H1 (cell line): ENCODE measurements around the gene ZFYVE21. TPM values are rescaled to one million over a fixed set of nuclear protein-coding genes. Genes with fewer than 3 reads are reported as not detected.

Experiments
- CTCF ChIA-PET: fragments of 300-600 bp; sonication (Branson Sonifier 250); formaldehyde crosslinking; loops from one replicate; lab custom pipeline; 2021; ENCODE audit not compliant: partially characterized antibody; lab: Charles Lee
- POLR2A ChIA-PET: fragments of 300-600 bp; sonication (Branson Sonifier 250); formaldehyde crosslinking; loops from one replicate; lab custom pipeline; 2021; ENCODE audit warnings: inconsistent platforms; ENCODE audit not compliant: partially characterized antibody; lab: Charles Lee
- DNase-seq, 2 experiments: peaks; one replicate each; pipeline versions ENCODE4 v3.0.0 to v3.0.0-alpha.2; 2010 to 2022; ENCODE audit warnings: low spot score in 2 of 2, low read depth in 1 of 2, mixed read lengths in 1 of 2
- FAIRE-seq: peaks from 2 replicates; lab custom pipeline; 2011; peaks lifted over from hg19 to GRCh38; lab: Jason Lieb, UNC
- H2AFZ ChIP-seq: 2 replicates; pipeline ENCODE4 v1.8.1; 2012; ENCODE audit warnings: low read length, inconsistent platforms
- H2AK5ac ChIP-seq: 2 replicates; pipeline ENCODE4 v1.6.1; 2013; ENCODE audit warnings: low read depth, low read length
- H2BK120ac ChIP-seq: replicated peaks from 2 replicates; pipeline ENCODE3; 2013; ENCODE audit warnings: low read depth, low read length, inconsistent platforms
- H2BK12ac ChIP-seq: 2 replicates; pipeline ENCODE4 v1.6.1; 2013; ENCODE audit warnings: low read depth, low read length
- H2BK15ac ChIP-seq: 2 replicates; pipeline ENCODE4 v1.6.1; 2013; ENCODE audit warnings: low read length
- H2BK20ac ChIP-seq: 2 replicates; pipeline ENCODE4 v1.6.1; 2013; ENCODE audit warnings: low read length
- H2BK5ac ChIP-seq: 2 replicates; pipeline ENCODE4 v1.6.1; 2013; ENCODE audit warnings: low read depth, low read length
- H3K14ac ChIP-seq: 2 replicates; pipeline ENCODE4 v1.6.1; 2013; ENCODE audit warnings: inconsistent platforms; ENCODE audit not compliant: insufficient read length
- H3K18ac ChIP-seq: 2 replicates; pipeline ENCODE4 v1.6.1; 2013; ENCODE audit warnings: low read length; ENCODE audit errors: extremely low read depth
- H3K23ac ChIP-seq: 2 replicates; pipeline ENCODE4 v1.6.1; 2013; ENCODE audit warnings: inconsistent platforms; ENCODE audit not compliant: insufficient read length
- H3K23me2 ChIP-seq: 2 replicates; pipeline ENCODE4 v1.6.1; 2013; ENCODE audit warnings: low read depth, low read length
- H3K27ac ChIP-seq: 2 replicates; pipeline ENCODE4 v1.6.1; 2011; ENCODE audit warnings: low read depth, low read length, inconsistent platforms
- H3K27me3 ChIP-seq, 4 experiments: replicated peaks in 1 of 4; 1 replicate in 1 of 4; 2 replicates in 3 of 4; pipeline versions ENCODE4 v1.6.1 to v1.8.1; 2011 to 2013; ENCODE audit warnings: low read length in 3 of 4, mild to moderate bottlenecking in 3 of 4, inconsistent platforms in 2 of 4, mixed read lengths in 2 of 4, moderate library complexity in 1 of 4; ENCODE audit not compliant: control insufficient read depth in 3 of 4, insufficient read depth in 3 of 4; ENCODE audit errors: extremely low read depth in 1 of 4
- H3K36me3 ChIP-seq, 4 experiments: 2 replicates each; pipeline versions ENCODE4 v1.6.1 to v1.8.1; 2011 to 2013; ENCODE audit warnings: mild to moderate bottlenecking in 4 of 4, low read length in 3 of 4, moderate library complexity in 2 of 4, control low read depth in 1 of 4, inconsistent platforms in 1 of 4; ENCODE audit not compliant: insufficient read depth in 4 of 4, control insufficient read depth in 2 of 4
- H3K4ac ChIP-seq: replicated peaks from 2 replicates; pipeline ENCODE3; 2013; ENCODE audit warnings: low read length, low read depth, mixed read lengths, inconsistent platforms; ENCODE audit not compliant: insufficient read length
- H3K4me1 ChIP-seq, 4 experiments: replicated peaks in 1 of 4; 1 replicate in 1 of 4; 2 replicates in 3 of 4; pipeline versions ENCODE4 v1.6.1 to v1.8.1; 2011 to 2013; ENCODE audit warnings: low read length in 3 of 4, inconsistent platforms in 2 of 4, mixed read lengths in 1 of 4; ENCODE audit not compliant: insufficient read depth in 4 of 4, control insufficient read depth in 3 of 4
- H3K4me2 ChIP-seq, 2 experiments: 2 replicates each; pipeline versions ENCODE4 v1.6.1 to v1.8.1; 2011 to 2013; ENCODE audit warnings: low read depth in 2 of 2, low read length in 2 of 2, control low read depth in 1 of 2, inconsistent platforms in 1 of 2, mild to moderate bottlenecking in 1 of 2; ENCODE audit not compliant: insufficient read depth in 1 of 2
- H3K4me3 ChIP-seq, 4 experiments: fragments of 200-600, 300-600 bp in 1 of 4; sonication (generic), shearing (Covaris generic), sonication (Bioruptor Twin) in 1 of 4; 2 replicates each; pipeline versions ENCODE4 v1.5.1 to v1.8.1; 2011 to 2016; ENCODE audit warnings: low read length in 4 of 4, low read depth in 3 of 4, control low read depth in 2 of 4, inconsistent platforms in 2 of 4, mild to moderate bottlenecking in 2 of 4, mixed read lengths in 1 of 4, moderate library complexity in 1 of 4; ENCODE audit not compliant: insufficient read depth in 2 of 4; ENCODE audit errors: extremely low read depth in 1 of 4
- H3K56ac ChIP-seq: replicated peaks from 2 replicates; pipeline ENCODE3; 2013; ENCODE audit warnings: low read depth, mild to moderate bottlenecking, mixed read lengths, low read length, inconsistent platforms; ENCODE audit not compliant: insufficient read length
- H3K79me1 ChIP-seq: 2 replicates; pipeline ENCODE4 v1.6.1; 2013; ENCODE audit warnings: low read depth, low read length, control low read depth
- H3K79me2 ChIP-seq, 2 experiments: 2 replicates each; pipeline versions ENCODE4 v1.6.1 to v1.8.1; 2012 to 2013; ENCODE audit warnings: low read length in 2 of 2, mild to moderate bottlenecking in 2 of 2, inconsistent platforms in 1 of 2; ENCODE audit not compliant: insufficient read depth in 2 of 2, control insufficient read depth in 1 of 2
- H3K9ac ChIP-seq, 4 experiments: replicated peaks in 1 of 4; 1 replicate in 1 of 4; 2 replicates in 3 of 4; pipeline versions ENCODE4 v1.6.1 to v1.8.1; 2011 to 2013; ENCODE audit warnings: low read depth in 3 of 4, low read length in 3 of 4, control low read depth in 2 of 4, mild to moderate bottlenecking in 2 of 4, moderate library complexity in 2 of 4, inconsistent platforms in 1 of 4; ENCODE audit errors: extremely low read depth in 1 of 4
- H3K9me3 ChIP-seq, 2 experiments: 2 replicates each; pipeline versions ENCODE4 v1.6.1 to v1.8.1; 2012 to 2013; ENCODE audit warnings: mild to moderate bottlenecking in 2 of 2, moderate library complexity in 2 of 2, control low read depth in 1 of 2, inconsistent platforms in 1 of 2, low read depth in 1 of 2, low read length in 1 of 2, mixed read lengths in 1 of 2; ENCODE audit not compliant: insufficient read depth in 2 of 2
- H4K20me1 ChIP-seq, 2 experiments: replicated peaks in 1 of 2; 2 replicates each; pipeline versions ENCODE3 to v1.8.1; 2011 to 2013; ENCODE audit warnings: inconsistent platforms in 2 of 2, low read length in 2 of 2, mild to moderate bottlenecking in 1 of 2; ENCODE audit not compliant: insufficient read depth in 2 of 2, control insufficient read depth in 1 of 2
- H4K5ac ChIP-seq: 2 replicates; pipeline ENCODE4 v1.6.1; 2013; ENCODE audit warnings: low read length, low read depth, mixed read lengths, inconsistent platforms; ENCODE audit not compliant: insufficient read length
- H4K8ac ChIP-seq: 2 replicates; pipeline ENCODE4 v1.8.0; 2013; ENCODE audit warnings: mild to moderate bottlenecking, moderate library complexity, low read length, inconsistent platforms; ENCODE audit not compliant: insufficient read depth; ENCODE audit errors: extremely low read depth
- H4K91ac ChIP-seq: replicated peaks from 2 replicates; pipeline ENCODE3; 2013; ENCODE audit warnings: low read length, mixed read lengths, inconsistent platforms; ENCODE audit not compliant: insufficient read length
- ASH2L ChIP-seq: fragments of 200-600, 300-600 bp; sonication (generic); IDR thresholded peaks from one replicate; pipeline ENCODE4 v1.7.1; 2017; ENCODE audit warnings: low read length
- ATF2 ChIP-seq: IDR thresholded peaks from 2 replicates; pipeline ENCODE4 v1.6.1; 2012; ENCODE audit warnings: low read length, inconsistent platforms
- HDAC2 ChIP-seq, 2 experiments: fragments of 300-600 bp in 1 of 2; sonication (generic) in 1 of 2; IDR thresholded peaks; 2 replicates each; pipeline ENCODE4 v1.6.1; 2011 to 2012; ENCODE audit warnings: low read depth in 2 of 2, low read length in 2 of 2, mild to moderate bottlenecking in 2 of 2, moderate library complexity in 2 of 2, borderline replicate concordance in 1 of 2, inconsistent platforms in 1 of 2
- KDM5A ChIP-seq: fragments of 200-600 bp; IDR thresholded peaks from 2 replicates; pipeline ENCODE4 v1.7.1; 2012; ENCODE audit warnings: mild to moderate bottlenecking, low read length, inconsistent platforms, mixed read lengths
- POU5F1 ChIP-seq: IDR thresholded peaks from 2 replicates; pipeline ENCODE4 v1.6.1; 2011; ENCODE audit warnings: low read depth, mild to moderate bottlenecking, low read length, moderate library complexity
- SAP30 ChIP-seq: fragments of 300-600 bp; sonication (generic); IDR thresholded peaks from 2 replicates; pipeline ENCODE4 v1.7.1; 2012; ENCODE audit warnings: low read length, moderate library complexity, mild to moderate bottlenecking, inconsistent platforms; ENCODE audit not compliant: insufficient read depth, insufficient replicate concordance
- TAF7 ChIP-seq: optimal IDR thresholded peaks from 2 replicates; pipeline ENCODE3; 2011; ENCODE audit warnings: low read depth, mild to moderate bottlenecking, inconsistent platforms, low read length, moderate library complexity, borderline replicate concordance
- TEAD4 ChIP-seq: IDR thresholded peaks from 2 replicates; pipeline ENCODE4 v1.6.1; 2012; ENCODE audit warnings: low read depth, low read length, inconsistent platforms, mixed read lengths
- USF2 ChIP-seq: IDR thresholded peaks from 2 replicates; pipeline ENCODE4 v1.6.1; 2011; ENCODE audit warnings: low read length, improper control_type of control experiment
- WGBS, 2 experiments: shearing (Covaris generic) in 1 of 2; methylation state at CpG; one replicate each; pipeline versions ENCODE4 v1.1.6 to v1.1.7; 2013 to 2015; ENCODE audit warnings: low lambda C conversion rate in 2 of 2, mixed read lengths in 2 of 2, inconsistent platforms in 1 of 2, low coverage in 1 of 2, missing lambda C conversion rate in 1 of 2; ENCODE audit not compliant: insufficient replicate concordance in 2 of 2, insufficient coverage in 1 of 2, insufficient read length in 1 of 2; ENCODE audit errors: extremely low coverage in 1 of 2, missing lambda C conversion rate in 1 of 2; 5-methylcytosine and 5-hydroxymethylcytosine counted together
- polyA plus RNA-seq, 7 experiments: library from polyadenylated mRNA; depleted of rRNA in 3 of 7; stranded (reverse) in 5 of 7; unstranded in 2 of 7; fragments of >200 nt in 5 of 7; fragments of 200-250 nt in 2 of 7; gene quantifications; 1 replicate in 5 of 7; 2 replicates in 1 of 7; 4 replicates in 1 of 7; pipeline versions ENCODE4 v1.2.1 to v1.2.3, GENCODE V29; 2011 to 2013; ENCODE audit warnings: missing spikeins in 2 of 7, mixed read lengths in 2 of 7
- total RNA-seq: library from RNA; stranded (reverse); fragmentation: NEBNext Ultra II Directional; extraction: Animal tissue kit (Norgen Biotek cat#: 25700); gene quantifications from 2 replicates; pipeline ENCODE4 v1.2.1, GENCODE V29; 2021
- TF ChIP-seq, protein P1 (sequence below): IDR thresholded peaks from 2 replicates; pipeline ENCODE4 v1.6.1; 2012; ENCODE audit warnings: inconsistent platforms

ZFYVE21 gene
- total and polyA plus RNA-seq, 2 of the 8 experiments (the other 6 are each of a cell fraction or from before 2014, with no cell fraction given): 53.4 to 127 TPM

GRCh38 chr14:103728141-103728540 lies 12.5 kb downstream of the ZFYVE21 start:
- H3K9me3 ChIP-seq: no peaks in the 10 kb centered on the region
- no peaks in the 10 kb centered on the region for H3K23me2 ChIP-seq
- H3K4me3 ChIP-seq: no peak overlapping the region
- peaks cover 0 to 14% of the 10 kb centered on the region in 2 experiments; a peak in 1 of 4 replicates for H3K79me2 ChIP-seq
- POLR2A ChIA-PET: no interaction called here
- no peak overlapping the region for H3K23ac ChIP-seq
- peaks cover 6% of the 10 kb centered on the region for H3K79me1 ChIP-seq
- H3K56ac ChIP-seq: no peak overlapping the region
- H2BK12ac ChIP-seq: no peak overlapping the region
- H4K8ac ChIP-seq: no peak overlapping the region
- H4K5ac ChIP-seq: no peak overlapping the region
- CTCF ChIA-PET: interaction anchor here (1.1 to 1.2 kb wide), 2 partner anchors 9 to 68 kb away, joined by 3 read pairs; no protein-coding TSS in a partner anchor
- WGBS, 2 experiments: 96% methylated on average over 19 of the region's 19 CpGs; no CpG with 5 or more reads in 1 of the 2 experiments
- H3K4me1 ChIP-seq: peaks cover 0 to 3% (median 0%) of the 10 kb centered on the region in 4 experiments; a peak in 1 of 7 replicates
- H2AFZ ChIP-seq: no peak overlapping the region
- H2BK20ac ChIP-seq: no peak overlapping the region
- no peak overlapping the region for H3K14ac ChIP-seq
- peaks cover 4 to 19% (median 11%) of the 10 kb centered on the region in 4 experiments; a peak in 6 of 8 replicates for H3K36me3 ChIP-seq
- no peak overlapping the region for H3K4me2 ChIP-seq
- H3K9ac ChIP-seq: no peak overlapping the region
- H2BK5ac ChIP-seq: no peak overlapping the region
- H3K27ac ChIP-seq: no peak overlapping the region; the same call in 1 of the 2 replicates
- no peak overlapping the region for H3K18ac ChIP-seq
- no peak overlapping the region for H4K91ac ChIP-seq
- H2AK5ac ChIP-seq: no peak overlapping the region
- no peak for DNase-seq
- H3K4ac ChIP-seq: no peak overlapping the region
- no peak for FAIRE-seq
- no peaks in the 10 kb centered on the region for H3K27me3 ChIP-seq
- peaks cover 14 to 23% of the 10 kb centered on the region in 2 experiments for H4K20me1 ChIP-seq
- no peak overlapping the region for H2BK120ac ChIP-seq
- H2BK15ac ChIP-seq: no peak overlapping the region
- TF ChIP-seq ATF2: no peak
- no peak for TF ChIP-seq KDM5A
- no peak for TF ChIP-seq TEAD4
- no peak for TF ChIP-seq SAP30
- TF ChIP-seq, protein P1, sequence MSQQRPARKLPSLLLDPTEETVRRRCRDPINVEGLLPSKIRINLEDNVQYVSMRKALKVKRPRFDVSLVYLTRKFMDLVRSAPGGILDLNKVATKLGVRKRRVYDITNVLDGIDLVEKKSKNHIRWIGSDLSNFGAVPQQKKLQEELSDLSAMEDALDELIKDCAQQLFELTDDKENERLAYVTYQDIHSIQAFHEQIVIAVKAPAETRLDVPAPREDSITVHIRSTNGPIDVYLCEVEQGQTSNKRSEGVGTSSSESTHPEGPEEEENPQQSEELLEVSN: no peak
- TF ChIP-seq TAF7: no peak
- TF ChIP-seq ASH2L: no peak
- TF ChIP-seq USF2: no peak
- TF ChIP-seq HDAC2 (IDR thresholded peaks at IDR 0.05; ENCODE audit: borderline replicate concordance in 1 of 2, low read depth in 2 of 2, low read length in 2 of 2): no peak
- no peak for TF ChIP-seq POU5F1
